Measurements from ENCODE around the gene MBD2.

DNA sequence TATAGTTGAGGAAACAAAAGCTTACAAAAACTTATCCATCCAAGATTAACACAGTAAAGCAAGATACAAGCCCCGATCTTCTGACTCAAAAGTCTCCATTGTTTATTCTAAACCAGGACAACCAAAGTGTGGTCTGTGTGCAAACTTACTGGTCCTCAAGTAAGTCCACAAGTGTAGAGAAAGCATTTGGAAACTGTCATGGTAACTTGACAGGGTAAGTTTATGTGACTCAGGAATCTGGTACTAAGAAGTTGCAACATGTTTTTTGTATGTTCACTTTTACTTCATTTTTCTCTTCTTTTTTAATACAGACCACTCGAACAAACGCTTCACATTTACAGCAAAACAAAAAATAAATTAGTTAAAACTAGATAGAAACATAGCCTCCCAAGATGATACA lies 9.4 kb downstream of the MBD2 start:
- TF ChIP-seq, protein P1, sequence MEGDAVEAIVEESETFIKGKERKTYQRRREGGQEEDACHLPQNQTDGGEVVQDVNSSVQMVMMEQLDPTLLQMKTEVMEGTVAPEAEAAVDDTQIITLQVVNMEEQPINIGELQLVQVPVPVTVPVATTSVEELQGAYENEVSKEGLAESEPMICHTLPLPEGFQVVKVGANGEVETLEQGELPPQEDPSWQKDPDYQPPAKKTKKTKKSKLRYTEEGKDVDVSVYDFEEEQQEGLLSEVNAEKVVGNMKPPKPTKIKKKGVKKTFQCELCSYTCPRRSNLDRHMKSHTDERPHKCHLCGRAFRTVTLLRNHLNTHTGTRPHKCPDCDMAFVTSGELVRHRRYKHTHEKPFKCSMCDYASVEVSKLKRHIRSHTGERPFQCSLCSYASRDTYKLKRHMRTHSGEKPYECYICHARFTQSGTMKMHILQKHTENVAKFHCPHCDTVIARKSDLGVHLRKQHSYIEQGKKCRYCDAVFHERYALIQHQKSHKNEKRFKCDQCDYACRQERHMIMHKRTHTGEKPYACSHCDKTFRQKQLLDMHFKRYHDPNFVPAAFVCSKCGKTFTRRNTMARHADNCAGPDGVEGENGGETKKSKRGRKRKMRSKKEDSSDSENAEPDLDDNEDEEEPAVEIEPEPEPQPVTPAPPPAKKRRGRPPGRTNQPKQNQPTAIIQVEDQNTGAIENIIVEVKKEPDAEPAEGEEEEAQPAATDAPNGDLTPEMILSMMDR (IDR thresholded peaks at IDR 0.05), result no peak
- no peak for TF ChIP-seq POLR2A (IDR thresholded peaks at IDR 0.05)
